DOHH2 (cell line): ENCODE results near the gene MMP15.

Experiments used
- H3F3A ChIP-seq: fragments of 200-600 bp; sonication (generic), shearing (Covaris generic); 2 replicates; pipeline ENCODE4 v1.6.0; 2016; ENCODE audit warnings: antibody characterized with exemption, mild to moderate bottlenecking; ENCODE audit not compliant: control insufficient read depth, insufficient read depth
- H3K27ac ChIP-seq: fragments of 200-600 bp; sonication (generic); 2 replicates; pipeline ENCODE4 v1.5.1; 2014; ENCODE audit warnings: low read depth, mild to moderate bottlenecking, low read length, moderate library complexity
- H3K27me3 ChIP-seq: fragments of 200-600 bp; sonication (generic); 2 replicates; pipeline ENCODE4 v1.6.1; 2014; ENCODE audit warnings: mild to moderate bottlenecking, low read length, mixed read lengths; ENCODE audit not compliant: control insufficient read depth
- H3K36me3 ChIP-seq: fragments of 200-600 bp; sonication (generic); 2 replicates; pipeline ENCODE4 v1.6.1; 2014; ENCODE audit warnings: mild to moderate bottlenecking, low read length, moderate library complexity, mixed read lengths; ENCODE audit not compliant: control insufficient read depth
- H3K4me1 ChIP-seq: fragments of 200-600 bp; sonication (generic); 2 replicates; pipeline ENCODE4 v1.6.1; 2014; ENCODE audit warnings: mild to moderate bottlenecking, low read length, mixed read lengths; ENCODE audit not compliant: control insufficient read depth
- H3K4me2 ChIP-seq: fragments of 200-600 bp; sonication (generic); 2 replicates; pipeline ENCODE4 v1.6.0; 2014; ENCODE audit warnings: mild to moderate bottlenecking, low read length, moderate library complexity
- H3K4me3 ChIP-seq: fragments of 200-600 bp; sonication (generic); 2 replicates; pipeline ENCODE4 v1.5.1; 2014; ENCODE audit warnings: mild to moderate bottlenecking, low read length, mixed read lengths
- H3K79me2 ChIP-seq: fragments of 200-600 bp; sonication (generic); 2 replicates; pipeline ENCODE4 v1.6.1; 2014; ENCODE audit warnings: mild to moderate bottlenecking, low read length, mixed read lengths; ENCODE audit not compliant: control insufficient read depth
- H3K9me2 ChIP-seq: fragments of 200-600 bp; sonication (generic); replicated peaks from 2 replicates; pipeline ENCODE4 v1.6.1; 2014; ENCODE audit warnings: mild to moderate bottlenecking, low read length, mixed read lengths; ENCODE audit not compliant: control insufficient read depth
- H3K9me3 ChIP-seq: fragments of 200-600 bp; sonication (generic); 2 replicates; pipeline ENCODE4 v1.6.1; 2014; ENCODE audit warnings: antibody characterized with exemption, low read length, mixed read lengths; ENCODE audit not compliant: control insufficient read depth, insufficient read depth
- H4K20me1 ChIP-seq: fragments of 200-600 bp; sonication (generic); 2 replicates; pipeline ENCODE4 v1.6.0; 2014; ENCODE audit warnings: low read depth, mild to moderate bottlenecking, antibody characterized with exemption, low read length, moderate library complexity; ENCODE audit not compliant: control insufficient read depth, insufficient read depth
- CTCF ChIP-seq: fragments of 200-600 bp; sonication (generic); IDR thresholded peaks from one replicate; pipeline ENCODE4 v1.5.1; 2014; ENCODE audit warnings: antibody characterized with exemption, mild to moderate bottlenecking, low read depth, low read length; ENCODE audit not compliant: poor library complexity, severe bottlenecking
- EZH2phosphoT487 ChIP-seq: fragments of 200-600 bp; sonication (generic); IDR thresholded peaks from 2 replicates; pipeline ENCODE4 v1.6.1; 2017; ENCODE audit warnings: borderline replicate concordance, mild to moderate bottlenecking, antibody characterized with exemption, low read length, moderate library complexity, mixed read lengths

Gene MMP15

GRCh38 chr16:58044266-58045019 lies 18.9 kb downstream of the MMP15 start:
- no peaks in the 10 kb centered on the region for H3K9me3 ChIP-seq
- peaks cover 3% of the 10 kb centered on the region; the same call in 1 of the 2 replicates for H3K4me1 ChIP-seq
- H3K79me2 ChIP-seq: no peaks in the 10 kb centered on the region
- H3K27me3 ChIP-seq: no peaks in the 10 kb centered on the region
- H3K4me2 ChIP-seq: no peak overlapping the region
- H3F3A ChIP-seq: no peaks in the 10 kb centered on the region
- no peaks in the 10 kb centered on the region for H4K20me1 ChIP-seq
- no peak overlapping the region for H3K4me3 ChIP-seq
- no peak overlapping the region for H3K27ac ChIP-seq
- TF ChIP-seq CTCF (no peak), EZH2phosphoT487 (no peak)
- no peaks in the 10 kb centered on the region for H3K9me2 ChIP-seq
- H3K36me3 ChIP-seq: no peaks in the 10 kb centered on the region

- no peaks in the 10 kb centered on the region for H3K79me2 ChIP-seq
- no peaks in the 10 kb centered on the region for H3K4me1 ChIP-seq
- no peaks in the 10 kb centered on the region for H3K9me2 ChIP-seq
- H3K27ac ChIP-seq: no peak overlapping the region
- no peaks in the 10 kb centered on the region for H3F3A ChIP-seq
- H3K4me2 ChIP-seq: no peak overlapping the region
- no peaks in the 10 kb centered on the region for H3K9me3 ChIP-seq
- H3K27me3 ChIP-seq: no peaks in the 10 kb centered on the region
- no peaks in the 10 kb centered on the region for H3K36me3 ChIP-seq
- no peak for TF ChIP-seq EZH2phosphoT487
- no peak for TF ChIP-seq CTCF
- no peaks in the 10 kb centered on the region for H4K20me1 ChIP-seq
- H3K4me3 ChIP-seq: no peak overlapping the region
Measured at GRCh38 chr16:58045096-58045495, 19.5 kb downstream of the MMP15 start.

DNA sequence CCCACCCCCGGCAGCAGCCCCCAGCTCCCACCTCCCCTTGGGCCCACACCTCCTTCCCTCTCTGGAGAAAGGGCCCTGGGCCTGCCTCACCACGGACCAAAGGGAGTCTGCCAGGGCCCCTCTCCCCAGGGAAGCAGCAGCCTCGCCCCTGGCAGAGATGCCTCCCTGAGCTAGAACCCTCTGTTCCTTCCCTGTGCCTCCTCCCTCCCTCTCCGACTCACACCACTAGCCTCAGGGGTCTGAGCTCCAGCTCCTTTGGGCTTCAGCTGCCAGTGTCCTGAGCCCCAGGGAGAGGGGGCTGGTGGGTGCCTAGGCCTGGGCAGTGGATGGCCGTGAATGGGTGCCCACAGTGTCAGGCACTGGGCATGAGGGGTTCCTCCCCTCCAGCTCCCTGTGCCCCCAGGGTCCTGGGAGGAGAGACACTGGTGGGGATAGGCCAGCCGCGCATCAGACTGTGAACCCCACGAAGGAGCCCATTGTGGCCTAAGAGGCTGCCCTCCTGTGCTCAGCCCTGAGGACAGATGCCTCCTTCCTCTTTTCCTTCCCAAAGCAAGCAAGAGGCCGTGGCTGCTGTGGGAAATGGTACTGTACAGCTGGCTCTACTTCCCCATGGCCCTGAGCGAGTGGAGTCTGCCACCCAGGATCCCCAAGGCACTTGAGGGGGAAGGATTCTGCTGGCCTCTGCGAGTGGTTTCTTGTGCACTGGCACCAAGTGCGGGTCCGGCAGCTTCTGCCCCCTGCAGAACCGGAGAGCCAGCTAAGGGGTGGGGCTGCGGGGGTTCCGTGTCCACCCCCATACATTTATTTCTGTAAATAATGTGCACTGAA lies 20.7 kb downstream of the MMP15 start:
- Histone ChIP-seq H3K79me2 (no peaks in the 10 kb centered on the region), H3K4me1 (no peaks in the 10 kb centered on the region), H4K20me1 (no peaks in the 10 kb centered on the region), H3F3A (no peaks in the 10 kb centered on the region), H3K27ac (no peak overlapping the region), H3K9me2 (no peaks in the 10 kb centered on the region), H3K4me3 (no peak overlapping the region), H3K9me3 (no peaks in the 10 kb centered on the region), H3K4me2 (no peak overlapping the region), H3K27me3 (no peaks in the 10 kb centered on the region), H3K36me3 (no peaks in the 10 kb centered on the region)
- TF ChIP-seq EZH2phosphoT487 (no peak), CTCF (no peak)
